Mucosa of descending colon (tissue), 3 donors: Measurements from ENCODE around the gene MAGI1. TPM values are rescaled to one million over a fixed set of nuclear protein-coding genes. Genes with fewer than 3 reads are reported as not detected.

Experiments
- ATAC-seq: fragments of 200-7000 bp; cut with Tn5 transposase; one replicate; pipeline ENCODE4 v1.9.1; 2020; ENCODE audit warnings: mild to moderate bottlenecking, moderate library complexity
- DNase-seq, 3 donors: peaks; one replicate each; pipeline ENCODE4 v3.0.0-alpha.2; 2020
- H3K36me3 ChIP-seq: fragments of 200-600 bp; one replicate; pipeline ENCODE4 v1.8.0; 2021; ENCODE audit warnings: low read depth, mild to moderate bottlenecking
- H3K4me1 ChIP-seq: fragments of 200-600 bp; one replicate; pipeline ENCODE4 v1.8.0; 2021; ENCODE audit warnings: low read depth, mild to moderate bottlenecking
- H3K4me3 ChIP-seq: fragments of 200-600 bp; one replicate; pipeline ENCODE4 v1.8.0; 2021; ENCODE audit warnings: mild to moderate bottlenecking
- H3K9me3 ChIP-seq: fragments of 200-600 bp; one replicate; pipeline ENCODE4 v1.8.0; 2021; ENCODE audit warnings: mild to moderate bottlenecking
- CTCF ChIP-seq: fragments of 200-600 bp; IDR thresholded peaks from one replicate; pipeline ENCODE4 v1.8.0; 2022; ENCODE audit warnings: antibody characterized with exemption, mild to moderate bottlenecking
- intact Hi-C, 2 donors: fragments of 100-400 bp; cut with DNase I in 1 of 2; cut with micrococcal nuclease in 1 of 2; formaldehyde crosslinking; loops; one replicate each; pipeline versions ENCODE4 v1.11.0 to v1.11.1; 2022; cut with DNase I, micrococcal nuclease
- total RNA-seq, 3 donors: library from RNA; stranded (reverse); fragmentation: NEBNext Ultra II Directional in 2 of 3; extraction: Animal tissue kit (Norgen Biotek cat#: 25700) in 2 of 3; gene quantifications; one replicate each; pipeline versions ENCODE4 v1.2.1 to v1.2.4, GENCODE V29; 2021 to 2023
- donor health status: DM: no; HTN: no; CAD: no; lungs with moderate emphysema.
- donor health status: DM: no; HTN: no; CAD: no.
- donor health status: DM: no; HTN: yes; CAD: no.

The MAGI1 gene
- total RNA-seq, 3 donors from 2014 or later = 41.9 to 59.6 (median 45.6) TPM

GRCh38 chr3:65406470-65406869, 632.2 kb downstream of the MAGI1 start:
- no peak for TF ChIP-seq CTCF
- Histone ChIP-seq H3K36me3 (no peaks in the 10 kb centered on the region), H3K4me3 (no peak overlapping the region), H3K4me1 (no peaks in the 10 kb centered on the region), H3K9me3 (no peaks in the 10 kb centered on the region)
- intact Hi-C loops = no loop called here
- DNase-seq = no peak
- ATAC-seq = no peak

GRCh38 chr3:65402597-65402996, 636.1 kb downstream of the MAGI1 start:
- H3K4me3 ChIP-seq = no peak overlapping the region
- intact Hi-C loops = no loop called here
- H3K36me3 ChIP-seq = no peaks in the 10 kb centered on the region
- DNase-seq = no peak
- no peak for TF ChIP-seq CTCF
- H3K4me1 ChIP-seq = no peaks in the 10 kb centered on the region
- H3K9me3 ChIP-seq = no peaks in the 10 kb centered on the region
- no peak for ATAC-seq

GRCh38 chr3:65401359-65402305, 637.1 kb downstream of the MAGI1 start:
- intact Hi-C loops = no loop called here
- ATAC-seq (no peak), DNase-seq (no peak)
- no peak overlapping the region for H3K4me3 ChIP-seq
- TF ChIP-seq CTCF = no peak
- H3K36me3 ChIP-seq = no peaks in the 10 kb centered on the region
- H3K4me1 ChIP-seq = no peaks in the 10 kb centered on the region
- no peaks in the 10 kb centered on the region for H3K9me3 ChIP-seq

GRCh38 chr3:65400899-65401298, 637.8 kb downstream of the MAGI1 start:
- H3K36me3 ChIP-seq = no peaks in the 10 kb centered on the region
- TF ChIP-seq CTCF = no peak
- intact Hi-C loops = no loop called here
- no peak for DNase-seq
- H3K4me3 ChIP-seq = no peak overlapping the region
- no peak for ATAC-seq
- no peaks in the 10 kb centered on the region for H3K9me3 ChIP-seq
- no peaks in the 10 kb centered on the region for H3K4me1 ChIP-seq

GRCh38 chr3:65398953-65399352, 639.8 kb downstream of the MAGI1 start:
- TF ChIP-seq CTCF = no peak
- H3K4me1 ChIP-seq = no peaks in the 10 kb centered on the region
- DNase-seq (no peak), ATAC-seq (no peak)
- H3K9me3 ChIP-seq = no peaks in the 10 kb centered on the region
- intact Hi-C loops = no loop called here
- H3K4me3 ChIP-seq = no peak overlapping the region
- no peaks in the 10 kb centered on the region for H3K36me3 ChIP-seq
